SU-DHL-6 (cell line): ENCODE data around the gene GRID1.

Source experiments
- H2AFZ ChIP-seq: fragments of 200-600 bp; sonication (generic); 2 replicates; pipeline ENCODE4 v1.6.1; 2014; ENCODE audit warnings: low read depth, mild to moderate bottlenecking, moderate library complexity, mixed read lengths, antibody characterized with exemption, low read length; ENCODE audit not compliant: severe bottlenecking
- H3F3A ChIP-seq: fragments of 200-600 bp; shearing (Covaris generic); 2 replicates; pipeline ENCODE4 v1.6.0; 2016; ENCODE audit warnings: antibody characterized with exemption, mild to moderate bottlenecking; ENCODE audit not compliant: insufficient read depth
- H3K27ac ChIP-seq: fragments of 200-600 bp; sonication (generic); 2 replicates; pipeline ENCODE4 v1.5.1; 2016; ENCODE audit warnings: low read depth, mild to moderate bottlenecking, low read length, moderate library complexity, mixed read lengths
- H3K27me3 ChIP-seq: fragments of 200-600 bp; sonication (generic), shearing (Covaris generic); 2 replicates; pipeline ENCODE4 v1.6.0; 2014; ENCODE audit warnings: mild to moderate bottlenecking, low read length
- H3K36me3 ChIP-seq: fragments of 200-600 bp; sonication (generic); 2 replicates; pipeline ENCODE4 v1.6.1; 2014; ENCODE audit warnings: mild to moderate bottlenecking, low read length, mixed read lengths
- H3K4me2 ChIP-seq: fragments of 300-600, 200-600 bp; shearing (Covaris generic), sonication (generic); 2 replicates; pipeline ENCODE4 v1.6.0; 2014; ENCODE audit warnings: low read length, low read depth, mild to moderate bottlenecking; ENCODE audit not compliant: poor library complexity, severe bottlenecking
- H3K4me3 ChIP-seq: fragments of 200-600 bp; sonication (generic); 2 replicates; pipeline ENCODE4 v1.5.1; 2014; ENCODE audit warnings: antibody characterized with exemption, low read length, mild to moderate bottlenecking, mixed read lengths; ENCODE audit not compliant: insufficient read depth, poor library complexity, severe bottlenecking
- H3K79me2 ChIP-seq: fragments of 200-600 bp; sonication (generic); 2 replicates; pipeline ENCODE4 v1.6.1; 2014; ENCODE audit warnings: mild to moderate bottlenecking, low read length, moderate library complexity; ENCODE audit not compliant: insufficient read depth
- H3K9ac ChIP-seq: fragments of 200-600 bp; sonication (generic); 2 replicates; pipeline ENCODE4 v1.7.0; 2014; ENCODE audit warnings: mild to moderate bottlenecking, low read length
- H3K9me2 ChIP-seq: fragments of 200-600 bp; sonication (generic); replicated peaks from 2 replicates; pipeline ENCODE4 v1.6.1; 2014; ENCODE audit warnings: low read length; ENCODE audit not compliant: insufficient read depth
- H3K9me3 ChIP-seq: fragments of 200-600 bp; sonication (generic); 2 replicates; pipeline ENCODE4 v1.6.1; 2014; ENCODE audit warnings: low read length, mixed read lengths; ENCODE audit not compliant: insufficient read depth
- H4K20me1 ChIP-seq: fragments of 200-600 bp; sonication (generic); 2 replicates; pipeline ENCODE4 v1.6.1; 2014; ENCODE audit warnings: low read depth, mild to moderate bottlenecking, antibody characterized with exemption, low read length, moderate library complexity, mixed read lengths
- EZH2phosphoT487 ChIP-seq: fragments of 200-600 bp; sonication (generic), shearing (Covaris generic); conservative IDR thresholded peaks from 2 replicates; pipeline ENCODE4 v1.6.1; 2018; ENCODE audit warnings: mild to moderate bottlenecking, antibody characterized with exemption, low read length, moderate library complexity, mixed read lengths
- TF ChIP-seq, protein P1 (sequence below): fragments of 200-600 bp; sonication (generic); IDR thresholded peaks from one replicate; pipeline ENCODE4 v1.5.1; 2017; ENCODE audit warnings: antibody characterized with exemption, mild to moderate bottlenecking, low read length, moderate library complexity; ENCODE audit not compliant: insufficient read depth, poor library complexity, severe bottlenecking

Gene GRID1

DNA sequence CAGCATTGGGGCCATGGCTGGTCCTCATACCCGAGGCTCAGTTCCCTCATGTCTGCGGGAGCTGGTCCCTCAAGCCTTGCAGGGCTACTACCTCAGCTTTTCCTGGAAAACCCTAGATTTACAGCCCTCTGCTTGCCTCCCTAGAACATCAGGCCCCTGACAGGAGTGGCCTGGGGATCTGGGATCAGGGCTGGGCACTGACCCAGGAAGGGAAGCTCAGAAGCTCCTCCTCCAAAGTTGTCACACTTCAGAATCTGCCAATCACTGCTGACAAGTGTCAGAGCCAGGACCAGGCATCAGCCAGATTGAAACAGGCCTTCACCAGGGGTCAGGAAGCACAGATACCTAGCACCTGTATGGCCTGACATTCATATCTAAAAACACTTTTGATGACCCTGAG is 115.2 kb downstream of the GRID1 start:
- Histone ChIP-seq H3K79me2 (no peaks in the 10 kb centered on the region), H3K9me2 (no peaks in the 10 kb centered on the region), H3K9me3 (no peaks in the 10 kb centered on the region), H3K9ac (no peak overlapping the region), H3K4me3 (no peak overlapping the region), H4K20me1 (no peaks in the 10 kb centered on the region), H3K4me2 (no peak overlapping the region), H3K36me3 (no peaks in the 10 kb centered on the region), H3K27ac (no peak overlapping the region), H3K27me3 (no peaks in the 10 kb centered on the region), H2AFZ (no peak overlapping the region), H3F3A (no peaks in the 10 kb centered on the region)
- TF ChIP-seq, protein P1, sequence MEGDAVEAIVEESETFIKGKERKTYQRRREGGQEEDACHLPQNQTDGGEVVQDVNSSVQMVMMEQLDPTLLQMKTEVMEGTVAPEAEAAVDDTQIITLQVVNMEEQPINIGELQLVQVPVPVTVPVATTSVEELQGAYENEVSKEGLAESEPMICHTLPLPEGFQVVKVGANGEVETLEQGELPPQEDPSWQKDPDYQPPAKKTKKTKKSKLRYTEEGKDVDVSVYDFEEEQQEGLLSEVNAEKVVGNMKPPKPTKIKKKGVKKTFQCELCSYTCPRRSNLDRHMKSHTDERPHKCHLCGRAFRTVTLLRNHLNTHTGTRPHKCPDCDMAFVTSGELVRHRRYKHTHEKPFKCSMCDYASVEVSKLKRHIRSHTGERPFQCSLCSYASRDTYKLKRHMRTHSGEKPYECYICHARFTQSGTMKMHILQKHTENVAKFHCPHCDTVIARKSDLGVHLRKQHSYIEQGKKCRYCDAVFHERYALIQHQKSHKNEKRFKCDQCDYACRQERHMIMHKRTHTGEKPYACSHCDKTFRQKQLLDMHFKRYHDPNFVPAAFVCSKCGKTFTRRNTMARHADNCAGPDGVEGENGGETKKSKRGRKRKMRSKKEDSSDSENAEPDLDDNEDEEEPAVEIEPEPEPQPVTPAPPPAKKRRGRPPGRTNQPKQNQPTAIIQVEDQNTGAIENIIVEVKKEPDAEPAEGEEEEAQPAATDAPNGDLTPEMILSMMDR: no peak
- no peak for TF ChIP-seq EZH2phosphoT487

DNA sequence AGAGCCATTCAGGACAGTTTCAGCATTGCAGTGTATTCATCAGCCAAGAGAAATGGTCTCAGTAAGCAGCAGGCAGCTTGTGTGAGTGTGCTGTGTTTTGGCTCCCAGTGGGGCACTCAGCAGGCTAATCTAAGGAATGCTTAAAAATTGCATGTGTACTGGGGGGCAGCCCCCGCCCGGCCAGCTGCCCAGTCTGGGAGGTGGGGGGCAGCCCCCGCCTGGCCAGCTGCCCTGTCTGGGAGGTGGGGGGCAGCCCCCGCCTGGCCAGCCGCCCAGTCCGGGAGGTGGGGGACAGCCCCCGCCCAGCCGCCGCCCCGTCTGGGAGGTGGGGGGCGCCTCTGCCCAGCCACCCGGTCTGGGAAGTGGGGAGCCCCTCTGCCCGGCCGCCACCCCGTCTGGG is 116.2 kb downstream of the GRID1 start:
- Histone ChIP-seq H3F3A (no peaks in the 10 kb centered on the region), H3K79me2 (no peaks in the 10 kb centered on the region), H4K20me1 (no peaks in the 10 kb centered on the region), H3K4me3 (no peak overlapping the region), H2AFZ (no peak overlapping the region), H3K9ac (no peak overlapping the region), H3K27ac (no peak overlapping the region), H3K9me3 (no peaks in the 10 kb centered on the region), H3K9me2 (no peaks in the 10 kb centered on the region), H3K27me3 (no peaks in the 10 kb centered on the region), H3K36me3 (no peaks in the 10 kb centered on the region), H3K4me2 (no peak overlapping the region)
- TF ChIP-seq, protein P1: no peak
- TF ChIP-seq EZH2phosphoT487: no peak

DNA sequence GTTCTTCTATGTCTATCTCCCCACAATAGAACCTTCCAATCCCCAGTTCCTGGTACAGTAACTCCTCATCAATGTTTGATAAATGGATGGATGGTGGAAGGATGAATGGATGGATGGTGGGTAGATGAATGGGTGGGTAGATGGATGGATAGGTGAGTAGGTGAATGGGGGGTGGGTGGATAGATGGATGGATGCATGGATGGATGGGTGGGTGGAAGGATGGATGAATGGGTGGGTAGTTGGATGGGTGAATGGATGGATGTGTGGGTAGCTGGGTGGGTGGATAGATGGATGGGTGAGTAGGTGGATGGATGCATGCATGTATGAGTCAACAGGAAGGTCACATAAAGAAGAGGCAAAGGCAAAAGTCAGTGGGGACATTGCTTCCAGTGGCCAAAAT is 116.8 kb downstream of the GRID1 start:
- Histone ChIP-seq H3K9me2 (no peaks in the 10 kb centered on the region), H3K4me3 (no peak overlapping the region), H3K79me2 (no peaks in the 10 kb centered on the region), H3K36me3 (no peaks in the 10 kb centered on the region), H3K9me3 (no peaks in the 10 kb centered on the region), H3K27me3 (no peaks in the 10 kb centered on the region), H4K20me1 (no peaks in the 10 kb centered on the region), H3K27ac (no peak overlapping the region), H3K4me2 (no peak overlapping the region), H3F3A (no peaks in the 10 kb centered on the region), H3K9ac (no peak overlapping the region), H2AFZ (no peak overlapping the region)
- TF ChIP-seq, protein P1: no peak
- TF ChIP-seq EZH2phosphoT487: no peak
